Activated T-helper 1 cell treated with Interleukin-2 at 50 U/mL for 16 hours (primary cell): ENCODE results near the gene FAM78A.
"Not testable (repeated sequence)": the region's sequence is repeated elsewhere in the genome, so short reads cannot be mapped to it uniquely, and the experiment has no call there.

Source experiments
- DNase-seq: peaks from one replicate; pipeline ENCODE4 v3.0.0-alpha.2; 2020; ENCODE audit warnings: low read depth

Gene FAM78A

GRCh38 chr9:131237291-131237690, 39.0 kb downstream of the FAM78A start:
- no peak for DNase-seq

GRCh38 chr9:131236761-131237160, 39.5 kb downstream of the FAM78A start:
- DNase-seq: no peak

DNA sequence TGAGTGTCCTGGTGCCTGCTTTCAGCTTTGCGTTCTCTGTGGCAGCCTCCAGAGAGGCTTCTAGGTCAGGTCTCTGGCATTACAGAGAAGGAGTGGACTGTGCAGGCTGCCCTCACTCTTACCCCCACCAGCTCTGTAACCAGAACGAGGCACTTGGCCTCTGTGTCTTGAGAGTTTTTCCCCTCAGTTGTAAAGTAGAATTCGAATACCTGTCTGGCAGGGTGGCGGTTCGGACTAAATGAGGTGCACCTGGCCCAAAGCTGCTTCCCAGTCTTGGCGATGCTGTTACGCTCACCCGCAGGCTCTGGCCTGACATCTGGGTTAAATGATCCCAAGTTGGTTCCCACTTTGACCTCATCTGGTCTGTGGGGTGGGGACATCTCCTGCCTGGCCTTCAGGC, 40.1 kb downstream of the FAM78A start:
- DNase-seq: no peak

- no peak for DNase-seq
Measured at GRCh38 chr9:131235480-131235851, 40.8 kb downstream of the FAM78A start.

DNA sequence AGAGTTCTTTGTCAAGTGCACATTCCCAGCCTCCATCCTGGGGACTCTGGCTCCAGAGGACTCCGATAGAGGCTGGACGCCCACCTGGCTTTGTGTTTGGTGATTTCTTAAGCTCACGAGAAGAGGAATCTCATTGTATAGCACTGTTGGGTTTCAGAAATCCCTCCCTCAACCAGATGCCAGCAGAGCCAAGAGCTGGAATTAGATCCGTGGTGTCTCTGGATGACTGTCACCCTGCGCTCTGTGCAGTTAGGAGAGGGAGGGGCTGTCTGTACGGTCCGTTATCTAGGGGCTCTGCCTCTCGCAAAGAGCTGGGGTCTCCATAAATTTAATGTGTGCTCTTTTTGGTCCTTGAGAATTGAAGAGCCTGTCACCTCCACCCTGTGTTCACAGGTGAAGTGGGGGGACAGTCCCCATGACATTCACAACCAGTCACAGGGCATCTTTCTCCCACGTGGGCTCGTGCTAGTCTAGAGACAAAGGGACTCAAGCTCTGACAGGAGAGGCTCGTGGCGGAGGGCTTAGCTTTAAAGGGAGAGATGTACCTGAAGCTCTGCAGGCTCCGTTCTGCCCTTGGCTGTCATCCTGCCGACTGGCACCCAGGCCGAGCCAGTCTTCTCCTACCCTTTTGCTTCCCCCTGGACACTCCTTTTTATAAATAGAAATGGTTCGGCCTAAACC, 41.4 kb downstream of the FAM78A start:
- no peak for DNase-seq

GRCh38 chr9:131233995-131234394, 42.3 kb downstream of the FAM78A start:
- no peak for DNase-seq

- DNase-seq: no peak
Measured at GRCh38 chr9:131233556-131233955, 42.8 kb downstream of the FAM78A start.

GRCh38 chr9:131228988-131229387, 47.3 kb downstream of the FAM78A start:
- DNase-seq: no peak

DNA sequence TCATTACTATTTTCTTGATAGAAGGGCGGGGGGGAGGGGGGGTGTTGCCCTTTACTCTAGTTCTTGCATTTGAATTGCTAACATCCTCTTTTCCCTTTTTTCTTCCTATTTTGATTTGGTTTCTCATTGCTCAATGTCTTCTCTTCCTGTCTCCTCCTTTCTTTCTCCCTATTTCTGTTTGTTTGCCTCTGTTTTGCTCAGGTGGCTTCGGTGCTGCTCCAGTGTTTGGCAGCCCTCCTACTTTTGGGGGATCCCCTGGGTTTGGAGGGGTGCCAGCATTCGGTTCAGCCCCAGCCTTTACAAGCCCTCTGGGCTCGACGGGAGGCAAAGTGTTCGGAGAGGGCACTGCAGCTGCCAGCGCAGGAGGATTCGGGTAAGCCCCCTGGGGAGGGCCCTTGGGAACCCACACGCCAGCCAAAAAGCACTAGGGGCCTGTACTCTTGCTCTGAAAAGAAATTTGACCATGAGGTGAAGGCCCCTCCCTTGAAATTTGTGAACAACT, 48.3 kb downstream of the FAM78A start:
- no peak for DNase-seq

DNA sequence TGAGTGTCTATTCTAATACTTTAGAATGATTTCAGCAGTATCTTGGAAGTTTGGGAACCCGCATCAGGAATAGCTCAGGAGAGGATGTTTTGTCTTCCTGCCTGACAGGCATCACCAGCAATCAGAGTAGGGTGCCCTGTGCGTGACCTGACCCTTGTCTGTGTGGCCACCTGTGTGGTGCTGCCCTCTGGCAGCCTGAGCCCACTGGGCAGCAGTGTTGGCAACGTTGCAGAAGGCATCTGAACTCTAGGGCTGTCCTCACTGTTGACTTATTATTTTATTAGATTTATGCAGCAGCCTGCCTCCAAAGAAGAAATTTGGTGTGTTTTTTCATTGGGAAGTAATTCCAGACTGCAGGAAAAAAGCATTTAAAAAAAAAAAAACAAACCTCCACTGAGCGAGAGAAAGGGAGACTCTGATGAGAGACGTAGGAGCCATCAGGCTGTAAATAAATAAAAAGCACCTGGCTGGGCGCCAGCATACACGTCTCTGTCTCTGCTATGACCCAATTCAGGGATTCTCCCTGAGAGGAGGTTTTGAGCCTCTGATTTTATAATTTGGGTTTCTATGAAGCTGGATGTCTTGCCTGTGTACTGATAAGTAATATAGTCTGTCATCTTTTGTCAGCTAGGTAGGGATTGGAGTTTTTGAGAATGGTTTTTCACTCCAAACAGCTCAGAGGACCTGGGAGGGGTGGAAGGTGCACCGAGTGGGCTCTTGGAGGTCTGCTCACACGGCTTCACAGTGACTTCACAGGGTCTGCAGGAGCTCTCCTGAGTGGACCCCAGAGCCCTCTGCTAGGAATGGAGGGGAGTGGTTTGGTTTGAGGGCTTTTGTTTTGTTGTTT, 49.0 kb downstream of the FAM78A start:
- no peak for DNase-seq

DNA sequence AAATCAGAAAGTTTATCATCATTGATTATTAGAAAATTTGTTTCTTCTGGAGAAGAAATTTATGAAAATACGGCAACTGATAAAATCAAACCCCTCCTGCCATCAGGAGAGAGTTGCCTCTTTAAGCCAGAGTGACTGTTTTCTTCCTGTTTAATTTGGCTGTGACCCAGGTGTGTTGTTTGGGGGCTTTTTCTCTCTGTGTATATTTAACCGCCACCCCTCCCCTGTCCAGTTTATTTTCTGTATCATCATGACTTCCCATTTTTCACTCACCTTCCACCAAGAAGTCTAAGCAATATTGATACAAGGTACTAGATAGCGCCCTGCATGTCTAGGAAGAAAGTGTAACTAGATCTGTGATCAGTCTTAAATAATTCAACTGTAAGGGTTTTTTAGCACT, 50.1 kb downstream of the FAM78A start:
- no peak for DNase-seq

DNA sequence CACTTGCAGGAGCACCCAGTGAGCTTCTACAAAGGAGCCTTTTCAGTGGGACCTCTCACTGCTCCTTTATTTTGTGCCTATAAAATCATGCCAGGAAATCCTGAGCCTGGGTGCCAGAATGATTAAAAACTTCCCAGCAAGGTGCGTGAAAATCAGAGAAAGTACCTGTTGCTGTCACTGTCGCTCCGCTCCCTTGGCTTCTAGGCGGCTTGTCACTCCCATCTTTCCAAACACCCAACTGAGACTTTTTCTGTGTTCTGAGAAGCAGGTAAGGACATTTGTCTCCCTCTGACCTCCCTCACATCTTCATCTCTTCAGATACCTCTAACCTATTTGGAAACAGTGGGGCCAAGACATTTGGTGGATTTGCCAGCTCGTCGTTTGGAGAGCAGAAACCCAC, 53.9 kb downstream of the FAM78A start:
- no peak for DNase-seq

GRCh38 chr9:131220485-131220884, 55.8 kb downstream of the FAM78A start:
- no peak for DNase-seq

DNA sequence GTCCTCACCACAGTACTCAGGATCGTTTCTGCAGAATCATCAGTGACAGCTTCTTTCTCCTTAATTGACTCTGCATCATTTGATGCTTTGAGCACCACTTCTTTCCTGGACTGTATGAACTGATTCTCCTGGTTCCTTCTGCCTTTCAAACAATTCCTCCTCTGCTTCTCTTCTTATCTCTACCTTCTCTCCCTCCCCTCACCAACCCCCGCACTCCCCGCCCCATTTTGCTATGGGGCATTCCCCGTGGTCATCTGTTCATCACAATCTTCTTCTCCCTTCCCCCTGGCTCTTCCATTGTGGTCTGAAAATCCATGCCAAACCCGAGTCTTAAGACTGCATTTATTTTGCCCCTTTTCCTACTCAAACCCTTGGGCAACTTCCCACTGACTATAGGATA, 57.9 kb downstream of the FAM78A start:
- DNase-seq: no peak

- DNase-seq: no peak
Measured at GRCh38 chr9:131217331-131218031, 58.8 kb downstream of the FAM78A start.

GRCh38 chr9:131216806-131217205, 59.5 kb downstream of the FAM78A start:
- no peak for DNase-seq

DNA sequence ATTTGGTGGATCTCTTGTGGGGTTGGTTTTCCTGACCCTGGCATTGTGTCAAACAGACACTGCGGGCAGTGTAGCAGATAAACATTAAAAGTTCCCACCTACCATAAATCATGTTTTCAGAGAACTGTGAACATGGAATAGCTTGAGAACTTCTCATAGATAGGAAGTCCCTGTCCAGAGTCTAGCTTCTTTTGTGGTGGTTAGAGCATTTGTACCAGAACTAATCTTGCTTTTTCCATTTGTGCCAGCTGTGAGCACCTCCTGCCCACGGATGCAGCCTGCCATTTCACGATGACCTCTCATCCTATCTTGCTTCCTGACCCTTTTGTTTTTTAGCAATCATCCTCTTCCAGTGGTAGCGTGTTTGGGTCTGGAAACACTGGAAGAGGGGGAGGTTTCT, 61.4 kb downstream of the FAM78A start:
- DNase-seq: no peak

DNA sequence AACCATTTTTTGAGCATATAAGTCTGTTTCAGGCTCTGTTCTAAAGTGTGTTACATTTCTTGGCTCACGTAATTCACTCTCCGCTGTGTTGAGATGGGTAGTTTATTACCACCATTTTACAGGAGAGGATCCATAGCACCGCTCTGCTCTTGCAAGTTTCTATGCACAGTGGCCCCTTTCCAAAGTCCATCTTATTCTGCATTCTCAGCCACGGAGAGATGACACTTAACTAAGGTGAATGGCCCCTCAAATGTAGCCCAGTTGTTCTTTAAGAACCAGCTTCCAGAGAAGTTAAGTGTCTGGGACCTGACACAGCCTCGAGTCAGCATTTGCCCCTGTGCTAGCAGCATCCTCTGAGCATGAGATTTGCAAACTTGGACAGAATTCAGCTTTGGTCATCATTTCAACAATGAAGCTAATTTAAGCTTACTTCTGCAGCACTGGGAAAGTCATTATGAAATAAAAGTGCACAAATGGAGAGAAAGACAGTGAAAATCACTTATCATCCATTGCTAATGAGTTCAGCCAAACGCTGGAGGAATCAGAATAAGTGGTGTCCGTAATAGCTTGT, 61.9 kb downstream of the FAM78A start:
- DNase-seq: no peak

GRCh38 chr9:131211920-131212319, 64.4 kb downstream of the FAM78A start:
- not testable (repeated sequence) for DNase-seq
